Measurements from ENCODE around the gene NDNF. TPM values are rescaled to one million over a fixed set of nuclear protein-coding genes. Genes with fewer than 3 reads are reported as not detected.

Gene NDNF
- total RNA-seq, 1 experiment from 2014 or later = 2.4 TPM

DNA sequence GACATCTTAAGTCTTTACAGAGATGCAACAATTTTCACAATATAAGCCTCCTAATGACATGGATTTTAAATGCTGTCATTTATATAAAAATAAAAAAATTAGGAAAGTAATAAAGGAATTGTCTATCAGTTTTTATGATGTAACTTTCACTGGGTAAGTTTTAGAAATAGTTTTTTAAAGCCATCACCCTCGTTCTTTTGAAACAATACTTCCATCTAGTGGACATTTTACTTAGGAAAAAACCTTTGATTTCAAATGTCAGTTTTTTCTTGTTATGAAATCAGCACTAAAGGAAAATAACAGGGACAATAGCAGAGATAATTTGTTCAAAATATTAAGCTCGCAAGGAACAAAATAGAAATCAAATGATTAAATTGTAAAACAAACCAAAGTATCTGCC, 24.3 kb upstream of the NDNF start:
- Mint-ChIP-seq H3K27ac (no peak overlapping the region), H3K4me3 (no peak overlapping the region), H3K27me3 (ENCODE audit: low read depth) (no peaks in the 10 kb centered on the region), H3K36me3 (no peaks in the 10 kb centered on the region), H3K4me1 (no peaks in the 10 kb centered on the region), H3K9me3 (no peaks in the 10 kb centered on the region)
- ATAC-seq = no peak
- no peak for DNase-seq (ENCODE audit: low spot score)
- ChIA-PET POLR2A (no interaction called here), CTCF (no interaction called here)
- TF ChIP-seq, protein P1, sequence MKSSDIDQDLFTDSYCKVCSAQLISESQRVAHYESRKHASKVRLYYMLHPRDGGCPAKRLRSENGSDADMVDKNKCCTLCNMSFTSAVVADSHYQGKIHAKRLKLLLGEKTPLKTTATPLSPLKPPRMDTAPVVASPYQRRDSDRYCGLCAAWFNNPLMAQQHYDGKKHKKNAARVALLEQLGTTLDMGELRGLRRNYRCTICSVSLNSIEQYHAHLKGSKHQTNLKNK (CRISPR knock-in tag; IDR thresholded peaks at IDR 0.05) = no peak
- TF ChIP-seq, protein P2, sequence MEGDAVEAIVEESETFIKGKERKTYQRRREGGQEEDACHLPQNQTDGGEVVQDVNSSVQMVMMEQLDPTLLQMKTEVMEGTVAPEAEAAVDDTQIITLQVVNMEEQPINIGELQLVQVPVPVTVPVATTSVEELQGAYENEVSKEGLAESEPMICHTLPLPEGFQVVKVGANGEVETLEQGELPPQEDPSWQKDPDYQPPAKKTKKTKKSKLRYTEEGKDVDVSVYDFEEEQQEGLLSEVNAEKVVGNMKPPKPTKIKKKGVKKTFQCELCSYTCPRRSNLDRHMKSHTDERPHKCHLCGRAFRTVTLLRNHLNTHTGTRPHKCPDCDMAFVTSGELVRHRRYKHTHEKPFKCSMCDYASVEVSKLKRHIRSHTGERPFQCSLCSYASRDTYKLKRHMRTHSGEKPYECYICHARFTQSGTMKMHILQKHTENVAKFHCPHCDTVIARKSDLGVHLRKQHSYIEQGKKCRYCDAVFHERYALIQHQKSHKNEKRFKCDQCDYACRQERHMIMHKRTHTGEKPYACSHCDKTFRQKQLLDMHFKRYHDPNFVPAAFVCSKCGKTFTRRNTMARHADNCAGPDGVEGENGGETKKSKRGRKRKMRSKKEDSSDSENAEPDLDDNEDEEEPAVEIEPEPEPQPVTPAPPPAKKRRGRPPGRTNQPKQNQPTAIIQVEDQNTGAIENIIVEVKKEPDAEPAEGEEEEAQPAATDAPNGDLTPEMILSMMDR (IDR thresholded peaks at IDR 0.05) = peak; percentile 37; the same call in 1 of the 2 replicates
- TF ChIP-seq, protein P3, sequence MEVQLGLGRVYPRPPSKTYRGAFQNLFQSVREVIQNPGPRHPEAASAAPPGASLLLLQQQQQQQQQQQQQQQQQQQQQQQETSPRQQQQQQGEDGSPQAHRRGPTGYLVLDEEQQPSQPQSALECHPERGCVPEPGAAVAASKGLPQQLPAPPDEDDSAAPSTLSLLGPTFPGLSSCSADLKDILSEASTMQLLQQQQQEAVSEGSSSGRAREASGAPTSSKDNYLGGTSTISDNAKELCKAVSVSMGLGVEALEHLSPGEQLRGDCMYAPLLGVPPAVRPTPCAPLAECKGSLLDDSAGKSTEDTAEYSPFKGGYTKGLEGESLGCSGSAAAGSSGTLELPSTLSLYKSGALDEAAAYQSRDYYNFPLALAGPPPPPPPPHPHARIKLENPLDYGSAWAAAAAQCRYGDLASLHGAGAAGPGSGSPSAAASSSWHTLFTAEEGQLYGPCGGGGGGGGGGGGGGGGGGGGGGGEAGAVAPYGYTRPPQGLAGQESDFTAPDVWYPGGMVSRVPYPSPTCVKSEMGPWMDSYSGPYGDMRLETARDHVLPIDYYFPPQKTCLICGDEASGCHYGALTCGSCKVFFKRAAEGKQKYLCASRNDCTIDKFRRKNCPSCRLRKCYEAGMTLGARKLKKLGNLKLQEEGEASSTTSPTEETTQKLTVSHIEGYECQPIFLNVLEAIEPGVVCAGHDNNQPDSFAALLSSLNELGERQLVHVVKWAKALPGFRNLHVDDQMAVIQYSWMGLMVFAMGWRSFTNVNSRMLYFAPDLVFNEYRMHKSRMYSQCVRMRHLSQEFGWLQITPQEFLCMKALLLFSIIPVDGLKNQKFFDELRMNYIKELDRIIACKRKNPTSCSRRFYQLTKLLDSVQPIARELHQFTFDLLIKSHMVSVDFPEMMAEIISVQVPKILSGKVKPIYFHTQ (CRISPR knock-in tag; IDR thresholded peaks at IDR 0.05) = no peak
- no peak for TF ChIP-seq RELA (CRISPR knock-in tag; IDR thresholded peaks at IDR 0.05; ENCODE audit: borderline replicate concordance)
- no peak for TF ChIP-seq NFYB (CRISPR knock-in tag; conservative IDR thresholded peaks at IDR 0.05; ENCODE audit: low read depth)
- no peak for TF ChIP-seq ZNF416 (CRISPR knock-in tag; IDR thresholded peaks at IDR 0.05)

DNA sequence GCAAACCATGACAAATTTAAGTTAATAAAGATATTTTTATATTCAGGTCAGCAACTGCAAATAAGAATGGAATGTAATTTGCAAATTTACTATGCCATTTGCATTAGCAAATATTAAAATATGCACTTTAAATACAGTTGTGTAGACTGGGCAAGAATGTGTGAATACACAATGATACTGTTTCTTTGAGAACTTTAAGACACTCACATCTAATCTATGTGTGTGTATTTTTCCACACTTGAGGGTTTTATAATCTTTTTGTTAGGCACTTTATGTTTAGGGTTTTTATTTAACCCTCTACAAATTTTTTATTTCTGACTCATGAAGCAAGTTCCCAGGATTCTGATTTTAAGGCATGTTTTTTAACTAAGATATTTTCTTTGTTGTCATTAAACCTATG, 23.9 kb upstream of the NDNF start:
- no peak overlapping the region for H3K27ac Mint-ChIP-seq
- H3K9me3 Mint-ChIP-seq = no peaks in the 10 kb centered on the region
- H3K27me3 Mint-ChIP-seq (ENCODE audit: low read depth) = no peaks in the 10 kb centered on the region
- H3K4me3 Mint-ChIP-seq = no peak overlapping the region
- ATAC-seq (no peak), DNase-seq (ENCODE audit: low spot score) (no peak)
- POLR2A ChIA-PET = no interaction called here
- TF ChIP-seq OVOL2 (CRISPR knock-in tag; IDR thresholded peaks at IDR 0.05; ENCODE audit: borderline replicate concordance) (no peak), SMAD3 (CRISPR knock-in tag; IDR thresholded peaks at IDR 0.05; ENCODE audit: borderline replicate concordance) (no peak), ZNF396 (CRISPR knock-in tag; IDR thresholded peaks at IDR 0.05; ENCODE audit: borderline replicate concordance) (no peak), SP1 (CRISPR knock-in tag; conservative IDR thresholded peaks at IDR 0.05) (no peak), ATF1 (CRISPR knock-in tag; IDR thresholded peaks at IDR 0.05) (no peak), TCF7 (CRISPR knock-in tag; IDR thresholded peaks at IDR 0.05; ENCODE audit: low read depth) (no peak), NFATC4 (CRISPR knock-in tag; IDR thresholded peaks at IDR 0.05) (no peak), HMGA2 (CRISPR knock-in tag; IDR thresholded peaks at IDR 0.05) (no peak), RORB (CRISPR knock-in tag; IDR thresholded peaks at IDR 0.05) (no peak), ZNF219 (CRISPR knock-in tag; IDR thresholded peaks at IDR 0.05; ENCODE audit: borderline replicate concordance) (no peak), TEAD1 (CRISPR knock-in tag; IDR thresholded peaks at IDR 0.05) (no peak), TP53 (CRISPR knock-in tag; IDR thresholded peaks at IDR 0.05) (no peak)
- TF ChIP-seq, protein P4, sequence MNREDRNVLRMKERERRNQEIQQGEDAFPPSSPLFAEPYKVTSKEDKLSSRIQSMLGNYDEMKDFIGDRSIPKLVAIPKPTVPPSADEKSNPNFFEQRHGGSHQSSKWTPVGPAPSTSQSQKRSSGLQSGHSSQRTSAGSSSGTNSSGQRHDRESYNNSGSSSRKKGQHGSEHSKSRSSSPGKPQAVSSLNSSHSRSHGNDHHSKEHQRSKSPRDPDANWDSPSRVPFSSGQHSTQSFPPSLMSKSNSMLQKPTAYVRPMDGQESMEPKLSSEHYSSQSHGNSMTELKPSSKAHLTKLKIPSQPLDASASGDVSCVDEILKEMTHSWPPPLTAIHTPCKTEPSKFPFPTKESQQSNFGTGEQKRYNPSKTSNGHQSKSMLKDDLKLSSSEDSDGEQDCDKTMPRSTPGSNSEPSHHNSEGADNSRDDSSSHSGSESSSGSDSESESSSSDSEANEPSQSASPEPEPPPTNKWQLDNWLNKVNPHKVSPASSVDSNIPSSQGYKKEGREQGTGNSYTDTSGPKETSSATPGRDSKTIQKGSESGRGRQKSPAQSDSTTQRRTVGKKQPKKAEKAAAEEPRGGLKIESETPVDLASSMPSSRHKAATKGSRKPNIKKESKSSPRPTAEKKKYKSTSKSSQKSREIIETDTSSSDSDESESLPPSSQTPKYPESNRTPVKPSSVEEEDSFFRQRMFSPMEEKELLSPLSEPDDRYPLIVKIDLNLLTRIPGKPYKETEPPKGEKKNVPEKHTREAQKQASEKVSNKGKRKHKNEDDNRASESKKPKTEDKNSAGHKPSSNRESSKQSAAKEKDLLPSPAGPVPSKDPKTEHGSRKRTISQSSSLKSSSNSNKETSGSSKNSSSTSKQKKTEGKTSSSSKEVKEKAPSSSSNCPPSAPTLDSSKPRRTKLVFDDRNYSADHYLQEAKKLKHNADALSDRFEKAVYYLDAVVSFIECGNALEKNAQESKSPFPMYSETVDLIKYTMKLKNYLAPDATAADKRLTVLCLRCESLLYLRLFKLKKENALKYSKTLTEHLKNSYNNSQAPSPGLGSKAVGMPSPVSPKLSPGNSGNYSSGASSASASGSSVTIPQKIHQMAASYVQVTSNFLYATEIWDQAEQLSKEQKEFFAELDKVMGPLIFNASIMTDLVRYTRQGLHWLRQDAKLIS (CRISPR knock-in tag; IDR thresholded peaks at IDR 0.05; ENCODE audit: borderline replicate concordance) = no peak
- TF ChIP-seq, protein P5, sequence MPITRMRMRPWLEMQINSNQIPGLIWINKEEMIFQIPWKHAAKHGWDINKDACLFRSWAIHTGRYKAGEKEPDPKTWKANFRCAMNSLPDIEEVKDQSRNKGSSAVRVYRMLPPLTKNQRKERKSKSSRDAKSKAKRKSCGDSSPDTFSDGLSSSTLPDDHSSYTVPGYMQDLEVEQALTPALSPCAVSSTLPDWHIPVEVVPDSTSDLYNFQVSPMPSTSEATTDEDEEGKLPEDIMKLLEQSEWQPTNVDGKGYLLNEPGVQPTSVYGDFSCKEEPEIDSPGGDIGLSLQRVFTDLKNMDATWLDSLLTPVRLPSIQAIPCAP (CRISPR knock-in tag; IDR thresholded peaks at IDR 0.05) = no peak
- TF ChIP-seq, protein P6, sequence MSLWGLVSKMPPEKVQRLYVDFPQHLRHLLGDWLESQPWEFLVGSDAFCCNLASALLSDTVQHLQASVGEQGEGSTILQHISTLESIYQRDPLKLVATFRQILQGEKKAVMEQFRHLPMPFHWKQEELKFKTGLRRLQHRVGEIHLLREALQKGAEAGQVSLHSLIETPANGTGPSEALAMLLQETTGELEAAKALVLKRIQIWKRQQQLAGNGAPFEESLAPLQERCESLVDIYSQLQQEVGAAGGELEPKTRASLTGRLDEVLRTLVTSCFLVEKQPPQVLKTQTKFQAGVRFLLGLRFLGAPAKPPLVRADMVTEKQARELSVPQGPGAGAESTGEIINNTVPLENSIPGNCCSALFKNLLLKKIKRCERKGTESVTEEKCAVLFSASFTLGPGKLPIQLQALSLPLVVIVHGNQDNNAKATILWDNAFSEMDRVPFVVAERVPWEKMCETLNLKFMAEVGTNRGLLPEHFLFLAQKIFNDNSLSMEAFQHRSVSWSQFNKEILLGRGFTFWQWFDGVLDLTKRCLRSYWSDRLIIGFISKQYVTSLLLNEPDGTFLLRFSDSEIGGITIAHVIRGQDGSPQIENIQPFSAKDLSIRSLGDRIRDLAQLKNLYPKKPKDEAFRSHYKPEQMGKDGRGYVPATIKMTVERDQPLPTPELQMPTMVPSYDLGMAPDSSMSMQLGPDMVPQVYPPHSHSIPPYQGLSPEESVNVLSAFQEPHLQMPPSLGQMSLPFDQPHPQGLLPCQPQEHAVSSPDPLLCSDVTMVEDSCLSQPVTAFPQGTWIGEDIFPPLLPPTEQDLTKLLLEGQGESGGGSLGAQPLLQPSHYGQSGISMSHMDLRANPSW (CRISPR knock-in tag; conservative IDR thresholded peaks at IDR 0.05; ENCODE audit: low read depth) = no peak
- TF ChIP-seq, protein P7, sequence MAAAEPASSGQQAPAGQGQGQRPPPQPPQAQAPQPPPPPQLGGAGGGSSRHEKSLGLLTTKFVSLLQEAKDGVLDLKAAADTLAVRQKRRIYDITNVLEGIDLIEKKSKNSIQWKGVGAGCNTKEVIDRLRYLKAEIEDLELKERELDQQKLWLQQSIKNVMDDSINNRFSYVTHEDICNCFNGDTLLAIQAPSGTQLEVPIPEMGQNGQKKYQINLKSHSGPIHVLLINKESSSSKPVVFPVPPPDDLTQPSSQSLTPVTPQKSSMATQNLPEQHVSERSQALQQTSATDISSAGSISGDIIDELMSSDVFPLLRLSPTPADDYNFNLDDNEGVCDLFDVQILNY (CRISPR knock-in tag; IDR thresholded peaks at IDR 0.05) = no peak
- TF ChIP-seq, protein P8, sequence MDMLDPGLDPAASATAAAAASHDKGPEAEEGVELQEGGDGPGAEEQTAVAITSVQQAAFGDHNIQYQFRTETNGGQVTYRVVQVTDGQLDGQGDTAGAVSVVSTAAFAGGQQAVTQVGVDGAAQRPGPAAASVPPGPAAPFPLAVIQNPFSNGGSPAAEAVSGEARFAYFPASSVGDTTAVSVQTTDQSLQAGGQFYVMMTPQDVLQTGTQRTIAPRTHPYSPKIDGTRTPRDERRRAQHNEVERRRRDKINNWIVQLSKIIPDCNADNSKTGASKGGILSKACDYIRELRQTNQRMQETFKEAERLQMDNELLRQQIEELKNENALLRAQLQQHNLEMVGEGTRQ (CRISPR knock-in tag; IDR thresholded peaks at IDR 0.05) = no peak
- no peaks in the 10 kb centered on the region for H3K4me1 Mint-ChIP-seq
- H3K36me3 Mint-ChIP-seq = no peaks in the 10 kb centered on the region
- CTCF ChIA-PET = no interaction called here

Data from WTC11 (cell line).